K562 (cell line): Measurements from ENCODE around the gene EXOSC9. TPM values are rescaled to one million over a fixed set of nuclear protein-coding genes. Genes with fewer than 3 reads are reported as not detected.

ENCODE experiments used
- HOXB6 ChIP-seq: fragments of 250-450 bp; sonication (Bioruptor Pico); IDR thresholded peaks from 2 replicates; pipeline ENCODE4 v1.5.1; 2022; ENCODE audit warnings: mild to moderate bottlenecking, borderline replicate concordance
- JUN ChIP-seq, 2 experiments: sonication (generic) in 1 of 2; formaldehyde crosslinking in 1 of 2; IDR thresholded peaks; 2 replicates each; pipeline versions ENCODE4 v1.6.1 to v1.8.0; 2012 to 2022; ENCODE audit warnings: borderline replicate concordance in 2 of 2, mild to moderate bottlenecking in 2 of 2, improper control_type of control experiment in 1 of 2, low read depth in 1 of 2, low read length in 1 of 2, missing genetic modification reagents in 1 of 2
- KLF1 ChIP-seq: fragments of 450-650 bp; IDR thresholded peaks from 2 replicates; pipeline ENCODE4 v1.6.1; 2016; ENCODE audit warnings: missing genetic modification characterization, missing compliant biosample characterization
- RREB1 ChIP-seq: fragments of 250-450 bp; sonication (Bioruptor Pico); IDR thresholded peaks from 2 replicates; pipeline ENCODE4 v1.4.0; 2020
- TBP ChIP-seq: optimal IDR thresholded peaks from 2 replicates; pipeline ENCODE3; 2011; ENCODE audit warnings: low read depth, low read length, improper control_type of control experiment
- ZNF395 ChIP-seq: fragments of 200-800 bp; sonication (Bioruptor generic); IDR thresholded peaks from 2 replicates; pipeline ENCODE4 v1.6.1; 2017; ENCODE audit warnings: missing genetic modification characterization, missing compliant biosample characterization
- polyA plus RNA-seq, 8 experiments: library from polyadenylated mRNA; depleted of rRNA in 4 of 8; stranded (reverse) in 5 of 8; unstranded in 3 of 8; fragments of >200 nt; fragmentation: Nextera tagmentation in 2 of 8; fragmentation: Illumina TruSeq in 1 of 8; extraction: Ambion mirVana in 2 of 8; extraction: Trizol in 1 of 8; gene quantifications; 2 replicates each; pipeline versions ENCODE4 v1.2.1 to v1.2.3, GENCODE V29; 2011 to 2014; ENCODE audit warnings: inconsistent platforms in 1 of 8, missing spikeins in 1 of 8
- total RNA-seq, 7 experiments: library from RNA; depleted of rRNA in 6 of 7; stranded (reverse); fragments of >200 nt in 6 of 7; fragmentation: Illumina TruSeq in 2 of 7; extraction: Trizol in 2 of 7; gene quantifications; 2 replicates each; pipeline versions ENCODE4 v1.2.1 to v1.2.3, GENCODE V29; 2011 to 2021; ENCODE audit warnings: low replicate concordance in 1 of 7

The EXOSC9 gene
- total and polyA plus RNA-seq, 9 of the 15 experiments (the other 6 are each of a cell fraction or from before 2014, with no cell fraction given) = 64.7 to 166 (median 115) TPM

- TF ChIP-seq RREB1 (CRISPR knock-in tag) (no peak), KLF1 (tag) (no peak), TBP (no peak), JUN (IDR thresholded peaks at IDR 0.05; ENCODE audit: borderline replicate concordance, low read depth, low read length) (no peak), JUN (CRISPR knock-in tag; IDR thresholded peaks at IDR 0.05; ENCODE audit: borderline replicate concordance) (no peak), HOXB6 (CRISPR knock-in tag) (no peak), ZNF395 (CRISPR knock-in tag) (no peak)
Measured at GRCh38 chr4:121764303-121764701, 36.8 kb upstream of the EXOSC9 start (continued).
